GM19463 (cell line): ENCODE results near the gene FUZ.
A peak's percentile ranks its signal among the peaks of the same experiment; 100 is the strongest.

Experiments used
- ATAC-seq: cut with Tn5 transposase; IDR thresholded peaks from one replicate; pipeline ENCODE4 v1.9.1; 2021; ENCODE audit warnings: mild to moderate bottlenecking, moderate library complexity; ENCODE audit not compliant: unreplicated experiment

Gene FUZ

GRCh38 chr19:49851456-49852259 is 38.6 kb upstream of the FUZ start:
- no peak for ATAC-seq

GRCh38 chr19:49850487-49851342 is 37.6 kb upstream of the FUZ start, which contains the start of gene PTOV1:
PTOV1 (plus strand) TSS chr19:49851159.
- peak; percentile 69 for ATAC-seq

GRCh38 chr19:49850221-49850486 is 37.1 kb upstream of the FUZ start:
- ATAC-seq, result no peak

- ATAC-seq, result no peak
Measured at GRCh38 chr19:49849433-49850220, 36.5 kb upstream of the FUZ start.

GRCh38 chr19:49848938-49849337 is 35.8 kb upstream of the FUZ start:
- no peak for ATAC-seq

GRCh38 chr19:49847731-49848696 is 34.9 kb upstream of the FUZ start:
- ATAC-seq, result no peak

- no peak for ATAC-seq
Measured at GRCh38 chr19:49846408-49846807, 33.3 kb upstream of the FUZ start.

- ATAC-seq, result no peak
Measured at GRCh38 chr19:49845414-49845813, 32.3 kb upstream of the FUZ start.

- no peak for ATAC-seq
Measured at GRCh38 chr19:49844138-49845095, 31.3 kb upstream of the FUZ start.

- no peak for ATAC-seq
Measured at GRCh38 chr19:49843265-49843664, 30.2 kb upstream of the FUZ start.

- no peak for ATAC-seq
Measured at GRCh38 chr19:49840736-49841249, 27.7 kb upstream of the FUZ start.

- no peak for ATAC-seq
Measured at GRCh38 chr19:49840321-49840720, 27.2 kb upstream of the FUZ start.

- ATAC-seq, result no peak
Measured at GRCh38 chr19:49839713-49840112, 26.6 kb upstream of the FUZ start.

- no peak for ATAC-seq
Measured at GRCh38 chr19:49838885-49839588, 25.9 kb upstream of the FUZ start.

GRCh38 chr19:49837425-49837824 is 24.3 kb upstream of the FUZ start:
- no peak for ATAC-seq

GRCh38 chr19:49837009-49837310 is 23.9 kb upstream of the FUZ start:
- no peak for ATAC-seq

- ATAC-seq, result no peak
Measured at GRCh38 chr19:49836176-49837008, 23.3 kb upstream of the FUZ start.

- no peak for ATAC-seq
Measured at GRCh38 chr19:49835562-49835961, 22.5 kb upstream of the FUZ start.
